Epithelial cell of prostate (primary cell): ENCODE measurements around the gene NTRK2.
A peak's percentile ranks its signal among the peaks of the same experiment; 100 is the strongest.

Experiments
- DNase-seq: peaks from one replicate; pipeline ENCODE4 v3.0.0-alpha.2; 2011; ENCODE audit warnings: low read depth, low spot score
- H3K27ac ChIP-seq: fragments of 450-650 bp; 2 replicates; pipeline ENCODE4 v1.5.1; 2017; ENCODE audit warnings: mild to moderate bottlenecking

Gene NTRK2

GRCh38 chr9:84993105-84993504 is 323.6 kb downstream of the NTRK2 start:
- H3K27ac ChIP-seq, result no peak overlapping the region
- DNase-seq, result peak; percentile 55

GRCh38 chr9:84996029-84996428 is 326.5 kb downstream of the NTRK2 start:
- H3K27ac ChIP-seq, result no peak overlapping the region
- peak; percentile 56 for DNase-seq

GRCh38 chr9:84996716-84997115 is 327.2 kb downstream of the NTRK2 start:
- DNase-seq, result no peak
- no peak overlapping the region for H3K27ac ChIP-seq

GRCh38 chr9:84997472-84997871 is 327.9 kb downstream of the NTRK2 start:
- no peak overlapping the region for H3K27ac ChIP-seq
- DNase-seq, result no peak

GRCh38 chr9:84998639-84999038 is 329.1 kb downstream of the NTRK2 start:
- no peak overlapping the region for H3K27ac ChIP-seq
- DNase-seq, result no peak

GRCh38 chr9:84999788-85000187 is 330.3 kb downstream of the NTRK2 start:
- no peak overlapping the region for H3K27ac ChIP-seq
- no peak for DNase-seq

- no peak for DNase-seq
- no peak overlapping the region for H3K27ac ChIP-seq
Measured at GRCh38 chr9:85001925-85002324, 332.4 kb downstream of the NTRK2 start.

GRCh38 chr9:85004818-85005413 is 335.4 kb downstream of the NTRK2 start:
- no peak overlapping the region for H3K27ac ChIP-seq
- no peak for DNase-seq

GRCh38 chr9:85007748-85008147 is 338.2 kb downstream of the NTRK2 start:
- DNase-seq, result no peak

GRCh38 chr9:85008215-85008614 is 338.7 kb downstream of the NTRK2 start:
- no peak overlapping the region for H3K27ac ChIP-seq
- no peak for DNase-seq

More at GRCh38 chr9:85007748-85008147, 338.2 kb downstream of the NTRK2 start:
- H3K27ac ChIP-seq, result no peak overlapping the region

GRCh38 chr9:85009251-85009650 is 339.7 kb downstream of the NTRK2 start:
- no peak for DNase-seq
- no peak overlapping the region for H3K27ac ChIP-seq

GRCh38 chr9:85013703-85014102 is 344.2 kb downstream of the NTRK2 start:
- H3K27ac ChIP-seq, result no peak overlapping the region
- DNase-seq, result peak; percentile 72

GRCh38 chr9:85014292-85014691 is 344.8 kb downstream of the NTRK2 start:
- no peak for DNase-seq

GRCh38 chr9:85016384-85017006 is 347.0 kb downstream of the NTRK2 start:
- no peak overlapping the region for H3K27ac ChIP-seq
- DNase-seq, result no peak

More at GRCh38 chr9:85014292-85014691, 344.8 kb downstream of the NTRK2 start:
- H3K27ac ChIP-seq, result no peak overlapping the region

GRCh38 chr9:85020791-85021190 is 351.3 kb downstream of the NTRK2 start:
- no peak overlapping the region for H3K27ac ChIP-seq
- DNase-seq, result no peak

- H3K27ac ChIP-seq, result no peak overlapping the region
Measured at GRCh38 chr9:85021686-85022085, 352.2 kb downstream of the NTRK2 start.

GRCh38 chr9:85024374-85024773 is 354.8 kb downstream of the NTRK2 start:
- H3K27ac ChIP-seq, result no peak overlapping the region
- no peak for DNase-seq

More at GRCh38 chr9:85021686-85022085, 352.2 kb downstream of the NTRK2 start:
- no peak for DNase-seq

GRCh38 chr9:85025638-85026037 is 356.1 kb downstream of the NTRK2 start:
- DNase-seq, result no peak
- no peak overlapping the region for H3K27ac ChIP-seq

GRCh38 chr9:85027870-85028269 is 358.3 kb downstream of the NTRK2 start:
- H3K27ac ChIP-seq, result no peak overlapping the region
- DNase-seq, result no peak

- no peak for DNase-seq
- H3K27ac ChIP-seq, result no peak overlapping the region
Measured at GRCh38 chr9:85030316-85030715, 360.8 kb downstream of the NTRK2 start.

- no peak overlapping the region for H3K27ac ChIP-seq
- DNase-seq, result no peak
Measured at GRCh38 chr9:85036496-85036895, 367.0 kb downstream of the NTRK2 start.

- no peak overlapping the region for H3K27ac ChIP-seq
- DNase-seq, result no peak
Measured at GRCh38 chr9:85038061-85038460, 368.5 kb downstream of the NTRK2 start.
